ENCODE measurements around the gene CTCFL.

Gene CTCFL

DNA sequence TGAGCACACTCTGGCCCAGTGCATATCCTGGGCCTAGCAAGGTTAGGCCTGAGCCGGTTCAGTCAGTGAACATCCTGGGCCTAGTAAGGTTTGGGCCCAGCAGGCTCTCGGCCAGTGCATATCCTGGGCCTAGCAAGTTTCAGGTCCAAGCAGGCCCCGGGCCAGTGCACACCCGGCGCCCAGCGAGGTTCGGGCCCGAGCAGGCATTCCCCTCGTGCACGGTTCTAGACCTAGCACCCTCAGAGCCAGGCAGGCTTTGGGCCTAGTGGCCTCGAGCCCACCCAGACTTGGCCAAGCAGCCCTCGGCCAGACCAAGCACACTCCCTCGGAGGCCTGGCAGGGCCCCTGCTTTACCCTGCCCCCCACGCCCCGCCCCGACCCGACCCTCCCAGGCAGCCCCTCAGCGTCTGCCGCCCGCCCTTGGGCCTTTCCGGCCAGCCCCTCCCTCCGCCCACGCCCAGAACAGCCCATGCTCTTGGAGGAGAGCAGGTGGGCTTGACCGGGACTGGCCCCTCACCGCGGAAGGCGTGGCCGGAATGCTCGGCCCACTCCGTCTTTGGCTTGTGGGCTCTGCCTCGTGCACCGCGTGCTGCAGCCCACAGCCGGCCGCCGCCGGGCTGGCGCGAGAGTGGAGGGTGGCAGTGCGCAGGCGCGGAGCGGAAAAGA, at the start of gene CTCFL:
TSS of gene CTCFL (minus strand) at position 630 of the 666 bp plus-strand sequence. CDS start 935 bp downstream, outside the sequence.
- DNase-seq, result no peak

- DNase-seq, result no peak
Observed at GRCh38 chr20:57573894-57574293, 49.0 kb upstream of the CTCFL start.

- no peak for DNase-seq
Observed at GRCh38 chr20:57573242-57573641, 48.3 kb upstream of the CTCFL start.

GRCh38 chr20:57571782-57572416, 47.0 kb upstream of the CTCFL start:
- DNase-seq, result no peak

DNA sequence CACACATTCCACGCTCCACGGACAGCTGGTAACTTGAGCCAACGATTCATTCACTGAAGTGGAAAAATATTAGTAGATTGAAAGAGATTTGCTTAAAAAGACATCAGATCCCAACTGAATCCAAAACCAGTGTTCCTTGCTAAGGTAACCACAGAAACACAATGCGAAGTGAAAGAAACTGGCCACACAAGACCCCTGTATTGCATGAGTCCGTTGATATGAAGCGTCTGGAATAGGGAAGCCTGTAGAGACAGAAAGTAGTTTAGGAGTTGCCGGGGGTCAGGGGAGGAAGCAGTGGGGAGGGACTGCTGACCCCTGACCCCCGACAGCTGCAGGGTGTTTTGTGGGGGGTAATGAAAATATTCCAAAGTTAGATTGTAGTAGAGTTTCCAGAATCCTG, 46.0 kb upstream of the CTCFL start:
- no peak for DNase-seq

GRCh38 chr20:57570145-57570850, 45.4 kb upstream of the CTCFL start:
- DNase-seq, result no peak

DNA sequence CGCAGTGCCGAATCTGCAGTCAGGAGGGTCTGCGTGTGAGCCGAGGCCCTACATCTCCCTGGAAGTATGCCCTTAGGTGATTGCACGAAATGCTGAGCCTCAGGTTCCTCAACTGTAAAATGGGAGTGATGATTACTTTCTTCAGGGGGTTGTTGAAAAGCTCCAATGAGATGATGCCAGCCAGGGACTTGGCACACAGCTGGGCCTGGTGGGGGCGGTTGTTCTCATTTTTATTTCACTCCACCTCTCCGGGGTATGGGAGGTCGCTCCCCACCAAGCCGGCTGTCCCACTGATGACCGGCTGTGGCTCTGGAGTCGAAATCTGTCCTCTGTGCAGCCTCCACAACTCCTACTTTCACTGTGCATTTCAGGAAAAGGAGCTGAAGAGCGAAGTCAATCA, 44.0 kb upstream of the CTCFL start:
- no peak for DNase-seq

GRCh38 chr20:57568088-57568896, 43.4 kb upstream of the CTCFL start:
- no peak for DNase-seq

DNA sequence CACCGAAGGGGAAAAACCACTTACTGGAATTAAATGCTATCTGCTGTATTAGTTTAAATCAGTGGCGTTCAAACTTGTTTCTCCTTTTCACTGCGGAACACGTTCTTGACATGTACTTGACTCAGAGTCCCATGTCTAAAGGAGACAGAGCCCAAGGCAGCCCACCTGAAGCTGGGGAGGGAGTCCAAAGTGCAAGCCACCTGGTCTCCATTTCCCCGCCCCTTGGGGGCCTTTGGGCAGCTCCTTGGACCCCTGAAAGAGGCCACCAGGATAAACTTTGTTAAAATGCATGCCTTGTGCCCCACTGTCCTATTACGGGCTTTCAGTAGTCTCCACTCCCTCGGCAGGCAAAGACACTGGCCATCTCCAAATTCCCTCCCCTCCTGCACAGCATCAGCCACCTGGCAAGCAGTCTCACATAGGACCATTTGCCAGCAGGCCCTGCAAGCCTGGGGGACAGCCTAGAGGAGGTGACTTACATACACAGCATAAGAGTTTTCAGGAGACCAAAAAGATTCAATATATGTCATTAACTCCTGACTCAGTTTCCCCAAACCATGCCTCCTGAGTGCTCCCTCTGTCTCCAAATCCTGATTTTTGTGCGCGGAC, 42.6 kb upstream of the CTCFL start:
- DNase-seq, result no peak

GRCh38 chr20:57566803-57567459, 42.0 kb upstream of the CTCFL start:
- DNase-seq, result no peak

GRCh38 chr20:57566399-57566798, 41.5 kb upstream of the CTCFL start:
- no peak for DNase-seq

GRCh38 chr20:57564951-57565642, 40.2 kb upstream of the CTCFL start:
- DNase-seq, result no peak

- no peak for DNase-seq
Observed at GRCh38 chr20:57564180-57564802, 39.4 kb upstream of the CTCFL start.

GRCh38 chr20:57563522-57563921, 38.6 kb upstream of the CTCFL start:
- no peak for DNase-seq

- no peak for DNase-seq
Observed at GRCh38 chr20:57562541-57563465, 37.9 kb upstream of the CTCFL start.

- DNase-seq, result no peak
Observed at GRCh38 chr20:57561356-57562279, 36.7 kb upstream of the CTCFL start.

GRCh38 chr20:57560554-57561355, 35.8 kb upstream of the CTCFL start, which contains the start of gene PCK1:
PCK1 (plus strand) TSS chr20:57561110; CDS start chr20:57561412, 302 bp downstream.
- DNase-seq, result no peak
